GM18499 (cell line): ENCODE measurements around the gene EPN3.
A peak's percentile ranks its signal among the peaks of the same experiment; 100 is the strongest.

Source experiments
- ATAC-seq: cut with Tn5 transposase; IDR thresholded peaks from one replicate; pipeline ENCODE4 v1.9.1; 2021; ENCODE audit warnings: moderate number of reproducible peaks; ENCODE audit not compliant: insufficient read depth, unreplicated experiment

EPN3 gene

DNA sequence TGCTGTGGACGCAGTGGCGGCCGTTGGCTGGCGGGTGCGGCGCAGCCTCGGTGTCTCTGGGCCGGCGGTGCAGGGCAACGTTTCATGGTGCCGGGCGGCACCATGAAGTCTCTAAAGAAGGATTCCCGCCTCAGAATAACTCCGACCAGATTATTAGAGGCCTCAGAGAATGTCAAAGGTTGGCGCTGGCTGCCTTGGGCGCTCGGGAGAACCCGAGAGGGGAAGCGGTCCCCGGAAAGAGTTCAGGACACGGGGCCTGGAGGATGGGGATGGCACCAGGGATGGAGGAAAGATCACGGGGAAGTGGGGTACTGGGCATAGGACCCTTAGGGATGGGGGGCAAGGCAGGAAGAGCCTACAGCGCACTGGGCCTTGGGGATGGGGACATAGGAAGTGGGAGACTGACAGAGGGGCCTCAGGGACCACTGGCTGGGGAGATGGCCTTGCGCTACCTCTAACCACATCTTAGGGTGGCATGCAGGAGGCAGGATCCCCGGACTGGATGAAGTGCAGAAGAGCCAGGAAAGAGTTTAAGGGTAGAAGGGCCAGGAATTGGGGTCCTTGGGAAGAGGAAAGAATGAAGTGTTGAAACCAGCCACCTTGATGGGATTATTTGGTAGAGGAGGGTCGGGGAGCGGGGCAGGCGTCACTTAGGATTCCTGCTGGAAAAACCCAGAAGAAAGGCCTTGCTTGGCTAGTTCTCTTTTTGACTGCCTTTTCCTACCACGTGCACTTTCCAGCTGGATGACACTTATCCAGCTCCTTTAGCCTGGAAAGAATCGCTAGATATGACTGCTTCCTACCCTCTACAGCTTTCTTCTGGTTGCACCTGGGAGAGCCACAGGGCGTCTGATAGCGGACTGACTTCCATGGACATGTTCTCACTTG is 23.7 kb upstream of the EPN3 start:
- ATAC-seq = no peak

GRCh38 chr17:50511058-50511457 is 21.5 kb upstream of the EPN3 start:
- peak; percentile 63 for ATAC-seq

DNA sequence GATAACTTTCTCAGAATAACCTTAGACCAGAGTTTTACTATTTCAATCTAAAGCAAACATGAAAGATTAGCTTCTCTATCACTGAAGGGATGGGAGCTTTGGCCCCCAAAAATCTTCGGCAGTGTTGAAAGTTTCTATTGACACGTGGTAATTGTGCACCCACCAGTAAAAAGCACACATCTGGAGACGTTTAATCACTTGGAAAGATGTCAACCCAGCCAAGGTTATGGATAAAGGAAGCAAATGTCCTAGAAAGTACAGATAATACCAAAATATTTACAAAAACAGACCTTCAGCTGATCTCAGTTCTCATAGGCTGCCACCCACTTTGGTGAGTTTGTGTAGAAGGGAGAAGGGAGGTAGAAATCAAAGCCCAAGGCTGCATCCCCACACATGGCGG is 19.0 kb upstream of the EPN3 start:
- ATAC-seq = no peak

- no peak for ATAC-seq
These were observed 18.1 kb upstream of the EPN3 start for GRCh38 chr17:50514388-50514787.

DNA sequence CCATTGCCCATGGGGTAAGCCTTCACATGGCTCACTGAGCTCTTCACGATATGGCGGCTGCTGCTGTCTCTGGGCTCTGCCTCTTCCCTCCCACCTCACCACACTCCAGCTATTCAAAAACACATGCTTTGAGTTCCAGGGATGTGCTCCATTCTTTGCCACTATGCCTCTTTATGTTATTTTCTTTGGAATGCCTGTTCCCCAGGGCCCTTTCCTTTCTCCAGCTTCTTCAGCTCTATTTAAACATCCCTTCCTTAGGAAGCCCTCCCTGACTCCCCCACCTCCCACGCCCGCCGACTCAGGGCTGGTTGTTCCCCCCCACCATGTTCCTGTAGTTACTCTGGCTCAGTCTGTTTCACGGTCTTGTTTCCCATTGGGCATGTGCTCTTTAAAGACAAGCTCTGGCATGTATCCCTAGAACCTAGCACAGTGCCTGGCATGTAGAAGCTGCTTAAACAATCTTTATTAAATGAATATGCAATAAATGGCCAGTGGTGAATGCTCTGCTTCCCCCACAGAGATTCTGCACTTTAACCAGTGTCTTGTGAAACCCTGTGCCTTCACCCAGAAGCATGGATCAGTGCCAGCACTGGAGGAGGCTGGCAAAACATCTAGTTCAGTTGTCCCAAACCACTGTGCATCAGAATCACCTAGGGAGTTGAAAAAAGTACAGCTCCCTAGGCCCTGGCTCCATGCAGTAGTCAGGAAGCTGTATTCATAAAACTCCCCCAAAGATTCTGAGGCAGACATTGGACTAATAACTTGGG is 17.4 kb upstream of the EPN3 start:
- ATAC-seq = no peak

DNA sequence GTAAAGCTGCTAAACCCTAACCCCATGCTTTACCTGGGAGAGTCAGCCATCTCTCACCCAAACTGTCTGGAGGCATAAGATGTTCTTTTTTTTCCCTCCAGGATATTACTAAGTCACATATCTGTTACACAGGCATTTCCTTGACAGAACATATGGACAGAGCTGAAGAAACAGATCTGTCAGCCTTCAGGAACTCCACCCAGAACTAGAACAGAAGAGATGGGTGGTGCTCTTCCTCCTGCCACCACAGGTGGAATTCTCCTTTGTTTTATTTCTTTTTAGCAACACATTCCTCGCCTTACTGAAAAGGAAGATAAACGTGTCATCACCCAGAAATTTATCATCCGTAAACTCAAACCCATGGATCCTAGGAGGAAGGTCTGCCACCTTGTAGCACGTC is 15.5 kb upstream of the EPN3 start:
- ATAC-seq = no peak

- ATAC-seq = no peak
These were observed 14.8 kb upstream of the EPN3 start for GRCh38 chr17:50517504-50518383.

- no peak for ATAC-seq
These were observed 14.0 kb upstream of the EPN3 start for GRCh38 chr17:50518384-50519023.

- no peak for ATAC-seq
These were observed 13.2 kb upstream of the EPN3 start for GRCh38 chr17:50519141-50519834.

GRCh38 chr17:50520483-50520882 is 12.1 kb upstream of the EPN3 start:
- no peak for ATAC-seq

DNA sequence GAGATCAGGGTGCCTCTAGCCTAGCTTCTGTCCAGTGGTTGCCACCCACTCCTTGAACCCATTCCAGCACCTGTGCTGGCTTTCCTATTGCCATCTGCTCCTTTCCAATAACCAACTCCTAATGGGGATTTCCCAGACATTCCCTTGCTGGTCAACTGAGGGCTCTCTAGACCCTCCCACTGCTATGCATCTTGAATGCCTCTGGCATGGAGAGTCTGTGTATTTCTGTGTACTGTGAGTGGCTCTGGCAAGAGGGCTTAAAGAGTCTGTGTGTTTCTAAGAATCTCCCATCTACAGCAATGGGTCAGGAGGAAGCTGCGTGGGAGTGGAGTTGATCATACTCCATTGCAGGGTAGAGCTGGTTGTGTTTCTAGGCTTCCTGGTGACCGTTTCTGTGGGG is 11.0 kb upstream of the EPN3 start:
- ATAC-seq = no peak

DNA sequence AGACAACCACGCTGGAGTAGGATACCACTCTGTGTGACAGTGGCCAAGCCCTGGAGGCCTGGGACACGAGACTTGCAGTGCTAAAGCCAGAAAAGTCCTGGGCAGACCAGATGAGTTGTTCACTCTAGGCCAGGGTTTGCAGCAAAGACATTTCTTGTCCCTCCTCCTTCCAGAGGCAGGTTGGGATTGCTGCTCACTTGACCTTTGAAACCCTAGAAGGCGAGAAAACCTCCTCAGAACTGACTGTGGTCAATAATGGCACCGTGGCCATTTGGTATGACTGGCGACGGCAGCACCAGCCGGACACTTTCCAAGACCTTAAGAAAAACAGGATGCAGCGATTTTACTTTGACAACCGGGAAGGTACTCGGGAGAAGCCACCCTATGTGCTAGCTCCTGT is 9.8 kb upstream of the EPN3 start:
- ATAC-seq = no peak

- no peak for ATAC-seq
These were observed 9.3 kb upstream of the EPN3 start for GRCh38 chr17:50523208-50523607.

DNA sequence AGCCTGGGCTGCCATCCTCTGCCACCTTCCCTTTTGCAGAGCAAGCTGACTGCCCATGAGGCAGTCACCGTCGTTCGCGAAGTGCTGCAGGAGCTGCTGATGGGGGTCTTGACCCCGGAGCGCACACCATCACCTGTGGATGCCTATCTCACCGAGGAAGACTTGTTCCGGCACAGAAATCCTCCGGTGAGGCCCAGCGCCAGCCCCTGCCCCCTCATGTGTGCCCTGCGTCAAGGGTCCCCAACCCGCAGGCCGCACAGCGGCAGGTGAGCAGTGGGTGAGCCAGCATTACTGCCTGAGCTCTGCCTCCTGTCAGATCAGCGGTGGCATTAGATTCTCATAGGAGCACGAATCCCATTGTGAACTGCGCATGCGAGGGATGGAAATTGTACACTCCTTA is 7.7 kb upstream of the EPN3 start:
- no peak for ATAC-seq

GRCh38 chr17:50527155-50527762 is 5.3 kb upstream of the EPN3 start:
- no peak for ATAC-seq

- no peak for ATAC-seq
These were observed 4.5 kb upstream of the EPN3 start for GRCh38 chr17:50527949-50528474.

DNA sequence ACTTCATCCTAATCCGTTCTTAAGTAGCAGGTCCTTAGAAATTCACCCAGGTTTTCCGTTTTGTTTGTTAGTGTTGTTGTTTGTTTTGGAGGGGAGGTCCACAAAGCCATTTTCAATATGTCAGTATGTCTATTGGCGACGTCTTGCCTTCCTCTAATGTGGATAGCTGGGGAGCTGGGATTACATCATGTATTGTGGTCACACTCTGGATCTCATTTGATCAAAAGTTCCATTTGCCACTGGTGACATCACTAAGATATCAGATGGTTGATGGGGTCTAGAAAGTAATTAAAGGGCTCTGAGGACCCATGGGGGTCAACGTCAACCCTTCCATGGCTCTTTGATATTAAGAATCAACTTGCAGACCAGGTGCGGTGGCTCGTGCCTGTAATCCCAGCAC is 2.7 kb upstream of the EPN3 start:
- no peak for ATAC-seq

- ATAC-seq = no peak
These were observed 1.0 kb upstream of the EPN3 start for GRCh38 chr17:50531428-50532025.

- no peak for ATAC-seq
These were observed 650 bp downstream of the EPN3 start for GRCh38 chr17:50533185-50533584.
